H9 (cell line): Measurements from ENCODE around the gene BCKDHA. TPM values are rescaled to one million over a fixed set of nuclear protein-coding genes. Genes with fewer than 3 reads are reported as not detected.
A peak's percentile ranks its signal among the peaks of the same experiment; 100 is the strongest.

Experiments
- DNase-seq: peaks from one replicate; pipeline ENCODE4 v3.0.0-alpha.2; 2017
- H2AFZ ChIP-seq: one replicate; pipeline ENCODE4 v1.6.1; 2013; ENCODE audit warnings: mild to moderate bottlenecking, low read length, control low read depth, moderate library complexity
- H2AK5ac ChIP-seq: 2 replicates; pipeline ENCODE4 v1.6.1; 2013; ENCODE audit warnings: low read length, control low read depth, mixed read lengths; ENCODE audit not compliant: insufficient read length
- H2BK120ac ChIP-seq: one replicate; pipeline ENCODE4 v1.6.1; 2013; ENCODE audit warnings: low read depth, mild to moderate bottlenecking, low read length, control low read depth, inconsistent platforms; ENCODE audit not compliant: poor library complexity, severe bottlenecking
- H2BK12ac ChIP-seq: 2 replicates; pipeline ENCODE4 v1.6.1; 2013; ENCODE audit warnings: low read length, control low read depth, mixed read lengths, low read depth; ENCODE audit not compliant: insufficient read length
- H2BK15ac ChIP-seq: 2 replicates; pipeline ENCODE4 v1.6.1; 2013; ENCODE audit warnings: low read depth, low read length, control low read depth
- H2BK20ac ChIP-seq: one replicate; pipeline ENCODE4 v1.6.1; 2013; ENCODE audit warnings: low read depth, mild to moderate bottlenecking, low read length, control low read depth, inconsistent platforms; ENCODE audit not compliant: poor library complexity, severe bottlenecking
- H2BK5ac ChIP-seq: 2 replicates; pipeline ENCODE4 v1.6.1; 2013; ENCODE audit warnings: low read length, control low read depth, mixed read lengths; ENCODE audit not compliant: insufficient read length
- H3K14ac ChIP-seq: 2 replicates; pipeline ENCODE4 v1.6.1; 2013; ENCODE audit warnings: low read length, control low read depth; ENCODE audit not compliant: insufficient read depth
- H3K18ac ChIP-seq: 2 replicates; pipeline ENCODE4 v1.6.1; 2013; ENCODE audit warnings: low read depth, mild to moderate bottlenecking, mixed read lengths, low read length, control low read depth; ENCODE audit not compliant: insufficient read length
- H3K23ac ChIP-seq: 2 replicates; pipeline ENCODE4 v1.6.1; 2013; ENCODE audit warnings: low read length, control low read depth, mixed read lengths, low read depth; ENCODE audit not compliant: insufficient read length
- H3K23me2 ChIP-seq: 2 replicates; pipeline ENCODE4 v1.6.1; 2013; ENCODE audit warnings: low read depth, mild to moderate bottlenecking, mixed read lengths, low read length, control low read depth; ENCODE audit not compliant: insufficient read length, poor library complexity, severe bottlenecking
- H3K27ac ChIP-seq: 2 replicates; pipeline ENCODE4 v1.5.1; 2013; ENCODE audit warnings: low read length, control low read depth, mixed read lengths, low read depth; ENCODE audit not compliant: insufficient read length
- H3K27me3 ChIP-seq: 2 replicates; pipeline ENCODE4 v1.6.1; 2013; ENCODE audit warnings: low read length, control low read depth, inconsistent platforms; ENCODE audit not compliant: insufficient read depth
- H3K4ac ChIP-seq: 2 replicates; pipeline ENCODE4 v1.6.1; 2013; ENCODE audit warnings: low read depth, mild to moderate bottlenecking, control low read depth, inconsistent platforms, low read length, moderate library complexity
- H3K4me1 ChIP-seq: 2 replicates; pipeline ENCODE4 v1.6.1; 2013; ENCODE audit warnings: low read length, control low read depth, inconsistent platforms; ENCODE audit not compliant: insufficient read depth
- H3K4me2 ChIP-seq: 2 replicates; pipeline ENCODE4 v1.6.1; 2013; ENCODE audit warnings: low read length, control low read depth, mixed read lengths; ENCODE audit not compliant: insufficient read length, insufficient read depth
- H3K56ac ChIP-seq: 2 replicates; pipeline ENCODE4 v1.6.1; 2013; ENCODE audit warnings: low read depth, mild to moderate bottlenecking, mixed read lengths, low read length, control low read depth; ENCODE audit not compliant: insufficient read length
- H3K79me1 ChIP-seq: 2 replicates; pipeline ENCODE4 v1.6.1; 2013; ENCODE audit warnings: low read depth, mild to moderate bottlenecking, moderate library complexity, low read length, control low read depth, inconsistent platforms; ENCODE audit not compliant: insufficient read depth, poor library complexity, severe bottlenecking
- H3K79me2 ChIP-seq: 2 replicates; pipeline ENCODE4 v1.6.1; 2013; ENCODE audit warnings: low read length, control low read depth, inconsistent platforms; ENCODE audit not compliant: insufficient read depth
- H3K9ac ChIP-seq: 2 replicates; pipeline ENCODE4 v1.6.1; 2013; ENCODE audit warnings: low read length, control low read depth, mixed read lengths; ENCODE audit not compliant: insufficient read length; ENCODE audit errors: extremely low read depth
- H3K9me3 ChIP-seq: one replicate; pipeline ENCODE4 v1.6.1; 2013; ENCODE audit warnings: low read depth, low read length, inconsistent platforms; ENCODE audit not compliant: control insufficient read depth
- H3T11ph ChIP-seq: one replicate; pipeline ENCODE4 v1.6.1; 2013; ENCODE audit warnings: mild to moderate bottlenecking, low read length, control low read depth, inconsistent platforms
- H4K20me1 ChIP-seq: one replicate; pipeline ENCODE4 v1.6.1; 2013; ENCODE audit not compliant: control insufficient read depth, insufficient read length, insufficient read depth
- H4K5ac ChIP-seq: 2 replicates; pipeline ENCODE4 v1.6.1; 2013; ENCODE audit warnings: low read depth, mild to moderate bottlenecking, mixed read lengths, low read length, control low read depth; ENCODE audit not compliant: insufficient read length
- H4K8ac ChIP-seq: replicated peaks from 2 replicates; pipeline ENCODE4 v1.6.1; 2013; ENCODE audit warnings: low read length, control low read depth, mixed read lengths, low read depth; ENCODE audit not compliant: insufficient read length
- H4K91ac ChIP-seq: 2 replicates; pipeline ENCODE4 v1.6.1; 2013; ENCODE audit warnings: low read depth, mild to moderate bottlenecking, moderate library complexity, mixed read lengths, low read length, control low read depth; ENCODE audit not compliant: insufficient read length
- H3K27ac Mint-ChIP-seq, 3 experiments: 2 replicates in 2 of 3; 3 replicates in 1 of 3; pipeline ENCODE4 v1.8.0; 2020 to 2021; ENCODE audit warnings: mixed read lengths in 3 of 3, mild to moderate bottlenecking in 1 of 3, moderate library complexity in 1 of 3
- H3K27me3 Mint-ChIP-seq: 2 replicates; pipeline ENCODE4 v1.8.0; 2021; ENCODE audit warnings: low read depth, mild to moderate bottlenecking, moderate library complexity, mixed read lengths
- H3K36me3 Mint-ChIP-seq, 3 experiments: 2 replicates in 2 of 3; 3 replicates in 1 of 3; pipeline ENCODE4 v1.8.0; 2020 to 2021; ENCODE audit warnings: low read depth in 3 of 3, mixed read lengths in 3 of 3; ENCODE audit not compliant: insufficient read depth in 1 of 3
- H3K4me1 Mint-ChIP-seq, 2 experiments: 2 replicates each; pipeline ENCODE4 v1.8.0; 2020; ENCODE audit warnings: mixed read lengths in 2 of 2
- H3K4me3 Mint-ChIP-seq, 2 experiments: 2 replicates in 1 of 2; 3 replicates in 1 of 2; pipeline ENCODE4 v1.8.0; 2020 to 2021; ENCODE audit warnings: mild to moderate bottlenecking in 2 of 2, mixed read lengths in 2 of 2, moderate library complexity in 1 of 2
- H3K9me3 Mint-ChIP-seq, 2 experiments: 2 replicates in 1 of 2; 3 replicates in 1 of 2; pipeline ENCODE4 v1.8.0; 2020; ENCODE audit warnings: mild to moderate bottlenecking in 2 of 2, mixed read lengths in 2 of 2, moderate library complexity in 1 of 2
- WGBS: extraction: QIAGEN DNeasy Blood & Tissue Kit; methylation state at CpG from one replicate; pipeline ENCODE4 v1.1.7; 2013; ENCODE audit warnings: missing lambda C conversion rate, low lambda C conversion rate, mixed read lengths; ENCODE audit not compliant: insufficient read length; ENCODE audit errors: extremely low coverage; 5-methylcytosine and 5-hydroxymethylcytosine counted together
- total RNA-seq: library from RNA; stranded (reverse); gene quantifications from 2 replicates; pipeline ENCODE4 v1.2.1, GENCODE V29; 2021
- TF ChIP-seq, protein P1 (sequence below): fragments of 200-600 bp; sonication (generic); conservative IDR thresholded peaks from 3 replicates; pipeline ENCODE4 v1.8.0; 2021; ENCODE audit warnings: antibody characterized with exemption, mild to moderate bottlenecking

The BCKDHA gene
- total RNA-seq, 1 experiment from 2014 or later = 21.1 TPM

DNA sequence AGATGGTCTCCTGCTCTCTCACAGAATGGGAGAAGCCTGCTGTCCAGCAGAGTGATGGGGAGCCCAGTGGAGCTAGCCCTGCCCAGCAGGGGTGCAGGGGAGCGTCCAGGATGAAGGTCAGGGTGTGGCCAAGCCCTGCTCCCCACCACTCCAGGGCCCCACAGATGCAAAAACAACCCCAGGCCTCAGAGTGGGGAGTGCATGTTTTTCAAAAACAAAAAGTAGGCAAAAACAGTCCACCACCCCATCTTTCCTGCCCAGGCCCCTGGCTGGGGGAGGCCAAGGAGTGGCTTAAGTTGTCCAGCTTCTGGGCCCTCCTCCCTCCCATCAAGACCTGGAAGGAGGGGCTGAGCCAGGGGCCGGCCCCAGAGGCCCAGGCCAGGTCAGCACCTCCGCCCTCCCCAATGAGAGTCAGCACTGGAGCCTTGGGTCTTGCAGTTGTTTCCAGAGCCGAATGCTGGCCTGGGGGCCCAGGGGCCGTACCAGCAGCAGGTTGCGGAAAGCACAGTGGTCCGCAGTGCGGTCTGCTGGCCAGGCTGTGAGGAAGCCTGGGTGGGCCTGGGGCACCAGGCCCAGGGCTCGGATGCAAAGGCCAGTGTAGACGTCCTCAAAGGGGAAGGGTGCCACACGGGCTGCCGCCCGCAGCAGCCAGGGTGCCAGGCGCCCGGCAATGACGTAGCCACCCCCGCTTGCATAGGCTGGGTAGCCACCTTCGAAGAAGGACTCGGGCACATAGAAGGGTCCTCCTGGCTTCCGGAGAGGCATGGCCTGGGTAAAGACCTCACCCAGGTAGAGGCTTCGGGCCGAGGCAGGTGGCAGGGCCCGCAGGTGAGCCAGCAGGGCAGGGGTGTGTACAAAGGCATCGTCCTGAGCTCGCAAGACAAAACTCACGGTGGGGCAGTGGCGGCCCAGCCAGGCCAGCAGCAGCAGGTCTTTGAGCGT lies 27.8 kb downstream of the BCKDHA start:
- Histone ChIP-seq H4K20me1 (peaks cover 2% of the 10 kb centered on the region), H3K14ac (no peak overlapping the region), H3T11ph (no peak overlapping the region), H2AFZ (no peak overlapping the region), H3K4me1 (no peaks in the 10 kb centered on the region), H3K27me3 (no peaks in the 10 kb centered on the region), H3K9me3 (no peaks in the 10 kb centered on the region), H3K79me1 (no peaks in the 10 kb centered on the region), H2BK5ac (no peak overlapping the region), H2BK120ac (no peak overlapping the region), H2BK20ac (no peak overlapping the region), H4K5ac (no peak overlapping the region), H2BK12ac (no peak overlapping the region), H4K91ac (no peak overlapping the region), H2AK5ac (no peak overlapping the region), H3K4me2 (no peak overlapping the region), H3K23me2 (peaks cover 11% of the 10 kb centered on the region), H3K9ac (no peak overlapping the region), H3K56ac (no peak overlapping the region), H2BK15ac (no peak overlapping the region), H3K18ac (no peak overlapping the region), H3K4ac (no peak overlapping the region), H3K79me2 (no peaks in the 10 kb centered on the region), H3K27ac (no peak overlapping the region), H4K8ac (no peak overlapping the region), H3K23ac (no peak overlapping the region)
- no peak overlapping the region for H3K27ac Mint-ChIP-seq
- no peaks in the 10 kb centered on the region for H3K9me3 Mint-ChIP-seq
- TF ChIP-seq, protein P1, sequence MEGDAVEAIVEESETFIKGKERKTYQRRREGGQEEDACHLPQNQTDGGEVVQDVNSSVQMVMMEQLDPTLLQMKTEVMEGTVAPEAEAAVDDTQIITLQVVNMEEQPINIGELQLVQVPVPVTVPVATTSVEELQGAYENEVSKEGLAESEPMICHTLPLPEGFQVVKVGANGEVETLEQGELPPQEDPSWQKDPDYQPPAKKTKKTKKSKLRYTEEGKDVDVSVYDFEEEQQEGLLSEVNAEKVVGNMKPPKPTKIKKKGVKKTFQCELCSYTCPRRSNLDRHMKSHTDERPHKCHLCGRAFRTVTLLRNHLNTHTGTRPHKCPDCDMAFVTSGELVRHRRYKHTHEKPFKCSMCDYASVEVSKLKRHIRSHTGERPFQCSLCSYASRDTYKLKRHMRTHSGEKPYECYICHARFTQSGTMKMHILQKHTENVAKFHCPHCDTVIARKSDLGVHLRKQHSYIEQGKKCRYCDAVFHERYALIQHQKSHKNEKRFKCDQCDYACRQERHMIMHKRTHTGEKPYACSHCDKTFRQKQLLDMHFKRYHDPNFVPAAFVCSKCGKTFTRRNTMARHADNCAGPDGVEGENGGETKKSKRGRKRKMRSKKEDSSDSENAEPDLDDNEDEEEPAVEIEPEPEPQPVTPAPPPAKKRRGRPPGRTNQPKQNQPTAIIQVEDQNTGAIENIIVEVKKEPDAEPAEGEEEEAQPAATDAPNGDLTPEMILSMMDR = no peak
- no peak for DNase-seq
- H3K27me3 Mint-ChIP-seq = no peaks in the 10 kb centered on the region; the same call in none of the 2 replicates
- peaks cover 14 to 29% of the 10 kb centered on the region in 2 experiments for H3K4me1 Mint-ChIP-seq
- no CpG with 5 or more reads among the region's 28 CpGs for WGBS
- peak overlapping the region in 1 of 2 experiments; percentile 29; a peak in 1 of 5 replicates for H3K4me3 Mint-ChIP-seq
- peaks cover 6 to 32% (median 26%) of the 10 kb centered on the region in 3 experiments; a peak in 6 of 7 replicates for H3K36me3 Mint-ChIP-seq
